Neural crest cell (in vitro differentiated cells): ENCODE data around the gene LRRC27. TPM values are rescaled to one million over a fixed set of nuclear protein-coding genes. Genes with fewer than 3 reads are reported as not detected.

Experiments
- DNase-seq: peaks from one replicate; pipeline ENCODE4 v3.0.0; 2021; ENCODE audit warnings: low read depth, mixed read lengths, low spot score
- H3K27ac Mint-ChIP-seq: one replicate; pipeline ENCODE4 v1.8.0; 2021; ENCODE audit warnings: mild to moderate bottlenecking, mixed read lengths; ENCODE audit not compliant: unreplicated experiment
- H3K27me3 Mint-ChIP-seq: 2 replicates; pipeline ENCODE4 v1.8.0; 2021; ENCODE audit warnings: low read depth, mild to moderate bottlenecking, mixed read lengths
- H3K36me3 Mint-ChIP-seq: 2 replicates; pipeline ENCODE4 v1.8.0; 2021; ENCODE audit warnings: low read depth, mild to moderate bottlenecking, mixed read lengths
- H3K4me1 Mint-ChIP-seq: 2 replicates; pipeline ENCODE4 v1.8.0; 2021; ENCODE audit warnings: mixed read lengths
- H3K4me3 Mint-ChIP-seq: one replicate; pipeline ENCODE4 v1.8.0; 2021; ENCODE audit warnings: mild to moderate bottlenecking, mixed read lengths
- H3K9me3 Mint-ChIP-seq: 2 replicates; pipeline ENCODE4 v1.8.0; 2021; ENCODE audit warnings: mixed read lengths
- total RNA-seq: library from RNA; stranded (reverse); gene quantifications from 2 replicates; pipeline ENCODE4 v1.2.1, GENCODE V29; 2021
- TF ChIP-seq, protein P1 (sequence below): fragments of 200-600 bp; sonication (generic); conservative IDR thresholded peaks from 2 replicates; pipeline ENCODE4 v1.5.0; 2021; ENCODE audit warnings: antibody characterized with exemption, mild to moderate bottlenecking

The LRRC27 gene
- total RNA-seq, 1 donor from 2014 or later, result 21.9 TPM

DNA sequence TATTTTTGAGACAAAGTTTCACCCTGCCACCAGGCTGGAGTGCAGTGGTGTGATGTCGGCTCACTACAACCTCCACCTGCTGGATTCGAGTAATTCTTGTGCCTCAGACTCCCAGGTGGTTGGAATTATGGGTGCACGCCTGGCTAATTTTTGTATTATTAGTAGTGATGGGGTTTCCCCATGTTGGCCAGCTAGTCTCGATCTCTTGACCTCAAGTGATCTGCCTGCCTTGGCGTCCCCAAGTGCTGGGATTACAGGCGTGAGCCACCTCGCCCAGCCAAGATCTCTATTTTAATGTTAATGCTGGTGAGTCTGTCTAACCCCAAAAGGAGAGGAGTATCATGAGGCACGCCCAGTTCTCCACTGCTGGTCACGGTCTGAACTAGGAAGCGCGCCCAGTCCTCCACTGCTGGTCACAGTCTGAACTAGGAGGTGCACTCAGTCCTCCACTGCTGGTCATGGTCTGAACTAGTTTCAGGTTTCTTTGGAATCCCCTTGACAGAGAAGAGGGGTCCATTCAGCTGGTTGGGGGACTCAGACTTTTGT is 5.6 kb upstream of the LRRC27 start:
- Mint-ChIP-seq H3K27me3 (no peaks in the 10 kb centered on the region), H3K4me1 (peaks cover 35% of the 10 kb centered on the region), H3K9me3 (no peaks in the 10 kb centered on the region), H3K4me3 (peak overlapping the region; percentile 14), H3K27ac (no peak overlapping the region), H3K36me3 (peaks cover 28% of the 10 kb centered on the region)
- TF ChIP-seq, protein P1, sequence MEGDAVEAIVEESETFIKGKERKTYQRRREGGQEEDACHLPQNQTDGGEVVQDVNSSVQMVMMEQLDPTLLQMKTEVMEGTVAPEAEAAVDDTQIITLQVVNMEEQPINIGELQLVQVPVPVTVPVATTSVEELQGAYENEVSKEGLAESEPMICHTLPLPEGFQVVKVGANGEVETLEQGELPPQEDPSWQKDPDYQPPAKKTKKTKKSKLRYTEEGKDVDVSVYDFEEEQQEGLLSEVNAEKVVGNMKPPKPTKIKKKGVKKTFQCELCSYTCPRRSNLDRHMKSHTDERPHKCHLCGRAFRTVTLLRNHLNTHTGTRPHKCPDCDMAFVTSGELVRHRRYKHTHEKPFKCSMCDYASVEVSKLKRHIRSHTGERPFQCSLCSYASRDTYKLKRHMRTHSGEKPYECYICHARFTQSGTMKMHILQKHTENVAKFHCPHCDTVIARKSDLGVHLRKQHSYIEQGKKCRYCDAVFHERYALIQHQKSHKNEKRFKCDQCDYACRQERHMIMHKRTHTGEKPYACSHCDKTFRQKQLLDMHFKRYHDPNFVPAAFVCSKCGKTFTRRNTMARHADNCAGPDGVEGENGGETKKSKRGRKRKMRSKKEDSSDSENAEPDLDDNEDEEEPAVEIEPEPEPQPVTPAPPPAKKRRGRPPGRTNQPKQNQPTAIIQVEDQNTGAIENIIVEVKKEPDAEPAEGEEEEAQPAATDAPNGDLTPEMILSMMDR, result no peak
- DNase-seq, result no peak

DNA sequence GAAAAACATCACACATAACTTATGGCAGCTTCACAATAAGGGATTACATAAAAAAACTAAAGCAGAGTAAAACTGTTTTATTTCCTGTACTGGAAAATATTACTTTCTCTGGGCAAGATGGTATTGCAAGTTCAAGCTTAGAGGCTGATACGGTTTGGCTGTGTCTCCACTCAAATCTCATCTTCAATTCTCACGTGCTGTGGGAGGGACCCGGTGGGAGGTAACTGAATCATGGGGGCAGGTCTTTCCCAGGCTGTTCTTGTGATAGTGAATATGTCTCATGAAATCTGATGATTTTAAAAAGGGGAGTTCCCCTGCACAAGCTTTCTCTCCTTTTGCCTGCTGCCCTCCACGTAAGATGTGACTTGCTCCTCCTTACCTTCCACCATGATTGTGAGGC is 5.1 kb upstream of the LRRC27 start:
- Mint-ChIP-seq H3K4me3 (peak overlapping the region; percentile 14), H3K9me3 (no peaks in the 10 kb centered on the region)

DNA sequence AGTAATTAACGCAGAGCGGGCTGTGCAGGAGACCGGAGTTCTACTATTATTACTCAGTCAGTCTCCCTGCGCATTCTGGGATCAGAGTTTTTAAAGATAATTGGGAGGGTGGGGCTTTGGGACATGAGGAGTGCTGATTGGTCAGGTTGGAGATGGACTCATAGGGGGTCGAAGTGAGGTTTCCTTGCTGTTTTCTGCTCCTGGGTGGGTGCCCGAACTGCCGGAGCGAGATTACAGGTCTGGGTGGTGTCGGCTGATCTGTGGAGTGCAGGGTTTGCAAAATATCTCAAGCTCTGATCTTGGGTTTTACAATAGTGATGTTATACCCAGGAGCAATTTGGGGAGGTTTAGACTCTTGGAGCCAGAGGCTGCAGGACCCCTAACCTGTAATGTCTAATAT is 3.9 kb upstream of the LRRC27 start:
- H3K4me1 Mint-ChIP-seq, result peaks cover 45% of the 10 kb centered on the region
- TF ChIP-seq, protein P1, result no peak
- H3K27me3 Mint-ChIP-seq, result no peaks in the 10 kb centered on the region
- H3K9me3 Mint-ChIP-seq, result no peaks in the 10 kb centered on the region
- H3K36me3 Mint-ChIP-seq, result peaks cover 26% of the 10 kb centered on the region
- peak overlapping the region; percentile 90 for H3K4me3 Mint-ChIP-seq
- no peak overlapping the region for H3K27ac Mint-ChIP-seq
- DNase-seq, result no peak

More for the DNA sequence above, 5.1 kb upstream of the LRRC27 start:
- DNase-seq, result no peak
- Mint-ChIP-seq H3K4me1 (peaks cover 37% of the 10 kb centered on the region), H3K27me3 (no peaks in the 10 kb centered on the region), H3K27ac (no peak overlapping the region), H3K36me3 (peaks cover 28% of the 10 kb centered on the region)
- TF ChIP-seq, protein P1, result no peak

DNA sequence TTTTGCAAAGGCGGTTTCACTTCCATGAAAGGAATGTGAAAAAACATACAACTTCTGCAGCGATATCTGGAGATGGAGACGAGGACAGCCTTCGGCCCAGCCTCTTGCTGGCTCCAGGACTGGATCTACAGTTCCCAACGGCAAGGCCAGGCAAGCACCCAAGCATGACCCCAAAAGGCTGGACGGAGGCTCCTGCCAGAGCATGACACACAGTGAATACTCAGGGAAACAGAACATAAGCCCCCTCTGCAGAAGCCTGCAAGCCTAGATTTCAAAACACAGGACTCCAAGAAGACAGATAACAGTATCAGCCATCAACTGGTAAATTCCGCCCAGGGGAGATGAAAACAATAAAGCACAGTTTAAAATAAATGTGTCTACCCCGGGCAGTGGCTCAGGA is 3.3 kb upstream of the LRRC27 start:
- peaks cover 23% of the 10 kb centered on the region for H3K36me3 Mint-ChIP-seq
- peak overlapping the region; percentile 90 for H3K4me3 Mint-ChIP-seq
- peaks cover 49% of the 10 kb centered on the region for H3K4me1 Mint-ChIP-seq
- TF ChIP-seq, protein P1, result no peak
- no peaks in the 10 kb centered on the region for H3K27me3 Mint-ChIP-seq
- DNase-seq, result no peak
- H3K9me3 Mint-ChIP-seq, result no peaks in the 10 kb centered on the region
- H3K27ac Mint-ChIP-seq, result no peak overlapping the region

DNA sequence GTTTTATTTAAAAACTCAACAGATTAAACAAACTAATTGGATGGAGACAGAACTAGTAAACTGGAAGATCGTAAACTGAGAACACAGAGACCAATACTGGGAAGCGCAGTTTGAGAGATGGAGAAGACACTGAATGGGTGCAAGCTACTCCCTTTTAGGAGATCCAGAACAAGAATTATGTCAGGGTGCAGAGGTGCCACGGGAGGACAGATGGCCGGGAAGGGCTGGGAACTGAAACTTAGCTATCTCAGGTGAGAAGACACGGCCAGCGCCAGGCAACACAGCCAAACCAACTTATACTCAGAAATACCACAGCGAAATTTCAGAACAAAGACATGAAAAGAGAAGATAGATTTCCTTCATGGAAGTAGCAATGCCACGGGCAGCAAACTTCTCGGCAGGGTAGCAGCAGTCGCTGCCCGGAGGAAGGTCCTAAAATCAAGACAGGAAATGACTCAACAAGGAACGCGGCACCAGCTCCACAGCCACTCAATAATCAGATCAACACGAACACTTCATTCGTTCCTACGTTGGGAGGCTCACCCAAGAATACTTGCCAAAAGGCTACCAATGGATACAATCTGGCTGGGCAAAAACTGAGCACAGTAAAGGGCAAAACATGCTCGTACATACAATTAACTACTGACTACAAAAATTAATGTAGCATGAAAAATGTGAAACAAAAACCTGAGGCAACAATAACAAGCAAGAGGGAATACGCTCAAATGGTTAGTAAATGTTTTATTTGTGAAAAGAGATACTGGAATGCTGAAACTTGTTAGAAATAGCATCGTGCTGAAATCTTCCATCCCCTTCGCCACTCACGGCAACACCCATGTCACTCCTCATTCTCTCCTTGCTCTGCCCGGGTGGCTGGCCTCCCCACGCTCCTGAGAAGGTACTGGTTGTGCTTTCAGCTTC is 2.2 kb upstream of the LRRC27 start:
- no peaks in the 10 kb centered on the region for H3K9me3 Mint-ChIP-seq
- peaks cover 49% of the 10 kb centered on the region for H3K4me1 Mint-ChIP-seq
- H3K27ac Mint-ChIP-seq, result peak overlapping the region; percentile 69
- H3K27me3 Mint-ChIP-seq, result no peaks in the 10 kb centered on the region
- peak overlapping the region; percentile 90 for H3K4me3 Mint-ChIP-seq
- H3K36me3 Mint-ChIP-seq, result peaks cover 19% of the 10 kb centered on the region
- DNase-seq, result no peak
- TF ChIP-seq, protein P1, result no peak
